Astrocyte (in vitro differentiated cells and primary cell): ENCODE measurements around the gene ANKRD11.

Source experiments
- CTCF ChIP-seq: IDR thresholded peaks from 2 replicates; pipeline ENCODE4 v1.5.1; 2011; ENCODE audit warnings: low read depth, mild to moderate bottlenecking, inconsistent platforms, low read length, moderate library complexity; ENCODE audit not compliant: insufficient read depth
- EZH2 ChIP-seq: IDR thresholded peaks from 2 replicates; pipeline ENCODE4 v1.6.1; 2012; ENCODE audit warnings: mild to moderate bottlenecking, low read length, inconsistent platforms; ENCODE audit not compliant: insufficient read depth

GRCh38 chr16:89380681-89381080 lies 109.7 kb downstream of the ANKRD11 start:
- TF ChIP-seq CTCF (no peak), EZH2 (no peak)
